ENCODE results near the gene STEAP4.

GRCh38 chr7:88244258-88244657 is 62.4 kb downstream of the STEAP4 start:
- no peak for TF ChIP-seq CTCF (IDR thresholded peaks at IDR 0.05; ENCODE audit: low read depth, low read length)
- TF ChIP-seq EZH2phosphoT487 (IDR thresholded peaks at IDR 0.05; ENCODE audit: low read depth): no peak

All from OCI-LY3 (cell line).